H9 (cell line): ENCODE data around the gene CHPT1. TPM values are rescaled to one million over a fixed set of nuclear protein-coding genes. Genes with fewer than 3 reads are reported as not detected.

Experiments used
- DNase-seq: peaks from one replicate; pipeline ENCODE4 v3.0.0-alpha.2; 2017
- H2AFZ ChIP-seq: one replicate; pipeline ENCODE4 v1.6.1; 2013; ENCODE audit warnings: mild to moderate bottlenecking, low read length, control low read depth, moderate library complexity
- H2AK5ac ChIP-seq: 2 replicates; pipeline ENCODE4 v1.6.1; 2013; ENCODE audit warnings: low read length, control low read depth, mixed read lengths; ENCODE audit not compliant: insufficient read length
- H2BK120ac ChIP-seq: one replicate; pipeline ENCODE4 v1.6.1; 2013; ENCODE audit warnings: low read depth, mild to moderate bottlenecking, low read length, control low read depth, inconsistent platforms; ENCODE audit not compliant: poor library complexity, severe bottlenecking
- H2BK12ac ChIP-seq: 2 replicates; pipeline ENCODE4 v1.6.1; 2013; ENCODE audit warnings: low read length, control low read depth, mixed read lengths, low read depth; ENCODE audit not compliant: insufficient read length
- H2BK15ac ChIP-seq: 2 replicates; pipeline ENCODE4 v1.6.1; 2013; ENCODE audit warnings: low read depth, low read length, control low read depth
- H2BK20ac ChIP-seq: one replicate; pipeline ENCODE4 v1.6.1; 2013; ENCODE audit warnings: low read depth, mild to moderate bottlenecking, low read length, control low read depth, inconsistent platforms; ENCODE audit not compliant: poor library complexity, severe bottlenecking
- H2BK5ac ChIP-seq: 2 replicates; pipeline ENCODE4 v1.6.1; 2013; ENCODE audit warnings: low read length, control low read depth, mixed read lengths; ENCODE audit not compliant: insufficient read length
- H3K14ac ChIP-seq: 2 replicates; pipeline ENCODE4 v1.6.1; 2013; ENCODE audit warnings: low read length, control low read depth; ENCODE audit not compliant: insufficient read depth
- H3K18ac ChIP-seq: 2 replicates; pipeline ENCODE4 v1.6.1; 2013; ENCODE audit warnings: low read depth, mild to moderate bottlenecking, mixed read lengths, low read length, control low read depth; ENCODE audit not compliant: insufficient read length
- H3K23ac ChIP-seq: 2 replicates; pipeline ENCODE4 v1.6.1; 2013; ENCODE audit warnings: low read length, control low read depth, mixed read lengths, low read depth; ENCODE audit not compliant: insufficient read length
- H3K23me2 ChIP-seq: 2 replicates; pipeline ENCODE4 v1.6.1; 2013; ENCODE audit warnings: low read depth, mild to moderate bottlenecking, mixed read lengths, low read length, control low read depth; ENCODE audit not compliant: insufficient read length, poor library complexity, severe bottlenecking
- H3K27ac ChIP-seq: 2 replicates; pipeline ENCODE4 v1.5.1; 2013; ENCODE audit warnings: low read length, control low read depth, mixed read lengths, low read depth; ENCODE audit not compliant: insufficient read length
- H3K27me3 ChIP-seq: 2 replicates; pipeline ENCODE4 v1.6.1; 2013; ENCODE audit warnings: low read length, control low read depth, inconsistent platforms; ENCODE audit not compliant: insufficient read depth
- H3K4ac ChIP-seq: 2 replicates; pipeline ENCODE4 v1.6.1; 2013; ENCODE audit warnings: low read depth, mild to moderate bottlenecking, control low read depth, inconsistent platforms, low read length, moderate library complexity
- H3K4me1 ChIP-seq: 2 replicates; pipeline ENCODE4 v1.6.1; 2013; ENCODE audit warnings: low read length, control low read depth, inconsistent platforms; ENCODE audit not compliant: insufficient read depth
- H3K4me2 ChIP-seq: 2 replicates; pipeline ENCODE4 v1.6.1; 2013; ENCODE audit warnings: low read length, control low read depth, mixed read lengths; ENCODE audit not compliant: insufficient read length, insufficient read depth
- H3K56ac ChIP-seq: 2 replicates; pipeline ENCODE4 v1.6.1; 2013; ENCODE audit warnings: low read depth, mild to moderate bottlenecking, mixed read lengths, low read length, control low read depth; ENCODE audit not compliant: insufficient read length
- H3K79me1 ChIP-seq: 2 replicates; pipeline ENCODE4 v1.6.1; 2013; ENCODE audit warnings: low read depth, mild to moderate bottlenecking, moderate library complexity, low read length, control low read depth, inconsistent platforms; ENCODE audit not compliant: insufficient read depth, poor library complexity, severe bottlenecking
- H3K79me2 ChIP-seq: 2 replicates; pipeline ENCODE4 v1.6.1; 2013; ENCODE audit warnings: low read length, control low read depth, inconsistent platforms; ENCODE audit not compliant: insufficient read depth
- H3K9ac ChIP-seq: 2 replicates; pipeline ENCODE4 v1.6.1; 2013; ENCODE audit warnings: low read length, control low read depth, mixed read lengths; ENCODE audit not compliant: insufficient read length; ENCODE audit errors: extremely low read depth
- H3K9me3 ChIP-seq: one replicate; pipeline ENCODE4 v1.6.1; 2013; ENCODE audit warnings: low read depth, low read length, inconsistent platforms; ENCODE audit not compliant: control insufficient read depth
- H3T11ph ChIP-seq: one replicate; pipeline ENCODE4 v1.6.1; 2013; ENCODE audit warnings: mild to moderate bottlenecking, low read length, control low read depth, inconsistent platforms
- H4K20me1 ChIP-seq: one replicate; pipeline ENCODE4 v1.6.1; 2013; ENCODE audit not compliant: control insufficient read depth, insufficient read length, insufficient read depth
- H4K5ac ChIP-seq: 2 replicates; pipeline ENCODE4 v1.6.1; 2013; ENCODE audit warnings: low read depth, mild to moderate bottlenecking, mixed read lengths, low read length, control low read depth; ENCODE audit not compliant: insufficient read length
- H4K8ac ChIP-seq: replicated peaks from 2 replicates; pipeline ENCODE4 v1.6.1; 2013; ENCODE audit warnings: low read length, control low read depth, mixed read lengths, low read depth; ENCODE audit not compliant: insufficient read length
- H4K91ac ChIP-seq: 2 replicates; pipeline ENCODE4 v1.6.1; 2013; ENCODE audit warnings: low read depth, mild to moderate bottlenecking, moderate library complexity, mixed read lengths, low read length, control low read depth; ENCODE audit not compliant: insufficient read length
- H3K27ac Mint-ChIP-seq, 3 experiments: 2 replicates in 2 of 3; 3 replicates in 1 of 3; pipeline ENCODE4 v1.8.0; 2020 to 2021; ENCODE audit warnings: mixed read lengths in 3 of 3, mild to moderate bottlenecking in 1 of 3, moderate library complexity in 1 of 3
- H3K27me3 Mint-ChIP-seq: 2 replicates; pipeline ENCODE4 v1.8.0; 2021; ENCODE audit warnings: low read depth, mild to moderate bottlenecking, moderate library complexity, mixed read lengths
- H3K36me3 Mint-ChIP-seq, 3 experiments: 2 replicates in 2 of 3; 3 replicates in 1 of 3; pipeline ENCODE4 v1.8.0; 2020 to 2021; ENCODE audit warnings: low read depth in 3 of 3, mixed read lengths in 3 of 3; ENCODE audit not compliant: insufficient read depth in 1 of 3
- H3K4me1 Mint-ChIP-seq, 2 experiments: 2 replicates each; pipeline ENCODE4 v1.8.0; 2020; ENCODE audit warnings: mixed read lengths in 2 of 2
- H3K4me3 Mint-ChIP-seq, 2 experiments: 2 replicates in 1 of 2; 3 replicates in 1 of 2; pipeline ENCODE4 v1.8.0; 2020 to 2021; ENCODE audit warnings: mild to moderate bottlenecking in 2 of 2, mixed read lengths in 2 of 2, moderate library complexity in 1 of 2
- H3K9me3 Mint-ChIP-seq, 2 experiments: 2 replicates in 1 of 2; 3 replicates in 1 of 2; pipeline ENCODE4 v1.8.0; 2020; ENCODE audit warnings: mild to moderate bottlenecking in 2 of 2, mixed read lengths in 2 of 2, moderate library complexity in 1 of 2
- CTCF ChIP-seq: fragments of 200-600 bp; sonication (generic); conservative IDR thresholded peaks from 3 replicates; pipeline ENCODE4 v1.8.0; 2021; ENCODE audit warnings: antibody characterized with exemption, mild to moderate bottlenecking
- WGBS: extraction: QIAGEN DNeasy Blood & Tissue Kit; methylation state at CpG from one replicate; pipeline ENCODE4 v1.1.7; 2013; ENCODE audit warnings: missing lambda C conversion rate, low lambda C conversion rate, mixed read lengths; ENCODE audit not compliant: insufficient read length; ENCODE audit errors: extremely low coverage; 5-methylcytosine and 5-hydroxymethylcytosine counted together
- total RNA-seq: library from RNA; stranded (reverse); gene quantifications from 2 replicates; pipeline ENCODE4 v1.2.1, GENCODE V29; 2021

CHPT1 gene
- total RNA-seq, 1 experiment from 2014 or later: 17.1 TPM

- H3K4me3 Mint-ChIP-seq: no peak overlapping the region
- H3K9me3 Mint-ChIP-seq: no peaks in the 10 kb centered on the region
- Histone ChIP-seq H3K18ac (no peak overlapping the region), H3K56ac (no peak overlapping the region), H3T11ph (no peak overlapping the region), H3K27ac (no peak overlapping the region), H2BK20ac (no peak overlapping the region), H4K20me1 (no peaks in the 10 kb centered on the region), H2AK5ac (no peak overlapping the region), H3K9ac (no peak overlapping the region), H3K23me2 (no peaks in the 10 kb centered on the region), H3K4me1 (no peaks in the 10 kb centered on the region), H3K9me3 (no peaks in the 10 kb centered on the region), H4K8ac (no peak overlapping the region), H2AFZ (no peak overlapping the region), H3K79me1 (no peaks in the 10 kb centered on the region), H3K4me2 (no peak overlapping the region), H2BK120ac (no peak overlapping the region), H2BK5ac (no peak overlapping the region), H3K4ac (no peak overlapping the region), H3K14ac (no peak overlapping the region), H3K79me2 (no peaks in the 10 kb centered on the region), H2BK15ac (no peak overlapping the region), H3K27me3 (no peaks in the 10 kb centered on the region), H3K23ac (no peak overlapping the region), H4K5ac (no peak overlapping the region), H4K91ac (no peak overlapping the region), H2BK12ac (no peak overlapping the region)
- DNase-seq: no peak
- WGBS: no CpG with 5 or more reads among the region's 1 CpG
- H3K27ac Mint-ChIP-seq: no peak overlapping the region
- peaks cover 0 to 2% of the 10 kb centered on the region in 2 experiments; a peak in 1 of 4 replicates for H3K4me1 Mint-ChIP-seq
- TF ChIP-seq CTCF: no peak
- no peaks in the 10 kb centered on the region for H3K36me3 Mint-ChIP-seq
- peaks cover 2% of the 10 kb centered on the region; the same call in 1 of the 2 replicates for H3K27me3 Mint-ChIP-seq
Measured at GRCh38 chr12:101685092-101685491, 12.3 kb upstream of the CHPT1 start.
